Stomach smooth muscle (tissue), 2 donors: ENCODE data around the gene RANBP9.

Experiments
- H3K27ac ChIP-seq: one replicate; pipeline ENCODE4 v1.7.0; 2013; ENCODE audit warnings: mild to moderate bottlenecking, low read length, inconsistent platforms
- H3K27me3 ChIP-seq, 2 donors: one replicate each; pipeline ENCODE4 v1.7.0; 2013; ENCODE audit warnings: low read length in 2 of 2; ENCODE audit not compliant: insufficient read depth in 2 of 2, control insufficient read depth in 1 of 2
- H3K36me3 ChIP-seq, 2 donors: one replicate each; pipeline ENCODE4 v1.7.0; 2013; ENCODE audit warnings: low read length in 2 of 2; ENCODE audit not compliant: control insufficient read depth in 2 of 2, insufficient read depth in 2 of 2
- H3K4me1 ChIP-seq: one replicate; pipeline ENCODE4 v1.7.0; 2013; ENCODE audit warnings: low read length; ENCODE audit not compliant: control insufficient read depth, insufficient read depth
- H3K4me3 ChIP-seq, 2 donors: one replicate each; pipeline ENCODE4 v1.7.0; 2013; ENCODE audit warnings: low read length in 2 of 2
- H3K9ac ChIP-seq, 2 donors: one replicate each; pipeline ENCODE4 v1.7.0; 2013; ENCODE audit warnings: low read length in 2 of 2, mild to moderate bottlenecking in 1 of 2
- H3K9me3 ChIP-seq, 2 donors: one replicate each; pipeline ENCODE4 v1.7.0; 2013; ENCODE audit warnings: low read length in 2 of 2; ENCODE audit not compliant: control insufficient read depth in 2 of 2
- donor health status: healthy.
- donor health status: Pancreatic carcinoma.

The RANBP9 gene

DNA sequence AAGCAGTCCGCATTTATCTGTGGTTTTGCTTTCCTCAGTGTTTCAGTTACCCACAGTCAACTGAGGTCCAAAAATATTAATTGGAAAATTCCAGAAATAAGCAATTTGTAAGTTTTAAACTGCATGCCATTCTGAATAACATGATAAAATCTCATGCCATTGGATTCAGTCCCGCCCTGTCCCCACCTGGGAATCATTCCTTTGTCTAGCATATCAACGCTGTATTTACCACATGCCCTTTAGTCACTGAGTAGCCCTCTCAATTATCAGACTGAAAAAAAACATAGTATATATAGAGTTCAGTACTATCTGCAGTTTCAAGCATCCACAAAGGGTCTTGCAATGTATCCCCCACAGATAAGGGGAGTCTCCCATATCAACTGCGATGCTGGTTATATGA is 17.1 kb downstream of the RANBP9 start:
- no peak overlapping the region for H3K27ac ChIP-seq
- H3K36me3 ChIP-seq: no peaks in the 10 kb centered on the region
- no peak overlapping the region for H3K9ac ChIP-seq
- H3K27me3 ChIP-seq: no peaks in the 10 kb centered on the region
- no peaks in the 10 kb centered on the region for H3K9me3 ChIP-seq
- no peaks in the 10 kb centered on the region for H3K4me1 ChIP-seq
- H3K4me3 ChIP-seq: no peak overlapping the region

DNA sequence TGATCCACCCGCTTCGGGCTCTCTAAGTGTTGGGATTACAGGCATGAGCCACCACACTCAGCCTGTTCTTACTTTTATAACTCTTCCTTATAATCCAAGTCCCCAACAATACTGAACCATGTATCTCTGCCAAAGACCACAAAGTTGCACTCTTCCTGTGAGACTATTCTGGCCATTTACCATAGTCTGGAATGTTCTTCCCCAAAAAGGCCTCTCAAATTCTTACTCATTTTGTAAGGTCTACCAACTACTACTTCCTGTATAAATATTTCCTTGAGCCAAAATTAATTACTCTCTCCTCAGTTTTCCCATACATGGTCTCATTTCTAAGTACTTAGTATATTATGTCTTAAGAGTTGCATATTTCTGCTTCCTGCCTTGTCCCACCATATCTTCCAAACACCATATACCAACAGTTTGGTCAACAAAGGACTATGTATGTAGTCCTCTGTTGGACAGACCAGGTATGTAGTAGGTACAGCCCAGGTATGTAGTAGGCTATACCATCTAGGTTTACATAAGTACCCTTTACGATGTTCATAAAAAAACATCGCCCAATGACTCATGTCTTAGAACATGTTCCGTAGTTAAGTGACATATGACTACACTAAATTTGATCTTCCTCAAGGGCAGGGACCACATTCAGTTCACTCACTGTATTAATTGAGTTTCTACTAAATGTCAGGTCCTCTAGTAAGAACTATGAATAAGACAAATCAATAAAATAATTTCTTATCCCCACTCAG is 22.0 kb downstream of the RANBP9 start:
- no peaks in the 10 kb centered on the region for H3K36me3 ChIP-seq
- H3K27ac ChIP-seq: no peak overlapping the region
- H3K9ac ChIP-seq: no peak overlapping the region

DNA sequence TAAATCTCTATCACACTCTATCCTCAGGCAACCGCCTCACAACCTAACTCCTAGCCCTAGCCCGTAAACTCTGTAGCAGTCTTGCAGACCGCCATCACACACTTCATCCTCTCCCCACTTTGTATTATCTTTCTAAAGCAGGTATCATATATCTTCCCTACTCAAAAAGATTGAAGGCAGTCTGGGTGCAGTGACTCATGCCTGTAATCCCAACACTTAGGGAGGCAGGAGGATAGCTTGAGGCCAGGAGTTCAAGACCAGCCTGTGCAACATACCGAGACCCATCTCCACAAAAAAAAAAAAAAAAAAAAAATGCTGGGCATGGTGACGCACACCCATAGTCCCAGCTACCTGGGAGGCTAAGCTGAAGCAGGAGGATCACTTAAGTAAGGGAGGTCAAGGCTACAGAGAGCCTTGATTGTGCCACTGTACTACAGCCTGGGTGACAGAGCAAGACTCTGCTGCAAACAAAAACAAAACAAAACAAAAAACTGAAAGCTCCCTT is 22.9 kb downstream of the RANBP9 start:
- no peaks in the 10 kb centered on the region for H3K36me3 ChIP-seq
- H3K9ac ChIP-seq: no peak overlapping the region
- H3K4me1 ChIP-seq: no peaks in the 10 kb centered on the region
- H3K27me3 ChIP-seq: no peaks in the 10 kb centered on the region
- no peak overlapping the region for H3K27ac ChIP-seq
- H3K9me3 ChIP-seq: no peaks in the 10 kb centered on the region
- H3K4me3 ChIP-seq: no peak overlapping the region

More for the DNA sequence above, 22.0 kb downstream of the RANBP9 start:
- Histone ChIP-seq H3K9me3 (no peaks in the 10 kb centered on the region), H3K4me3 (no peak overlapping the region), H3K4me1 (no peaks in the 10 kb centered on the region), H3K27me3 (no peaks in the 10 kb centered on the region)

DNA sequence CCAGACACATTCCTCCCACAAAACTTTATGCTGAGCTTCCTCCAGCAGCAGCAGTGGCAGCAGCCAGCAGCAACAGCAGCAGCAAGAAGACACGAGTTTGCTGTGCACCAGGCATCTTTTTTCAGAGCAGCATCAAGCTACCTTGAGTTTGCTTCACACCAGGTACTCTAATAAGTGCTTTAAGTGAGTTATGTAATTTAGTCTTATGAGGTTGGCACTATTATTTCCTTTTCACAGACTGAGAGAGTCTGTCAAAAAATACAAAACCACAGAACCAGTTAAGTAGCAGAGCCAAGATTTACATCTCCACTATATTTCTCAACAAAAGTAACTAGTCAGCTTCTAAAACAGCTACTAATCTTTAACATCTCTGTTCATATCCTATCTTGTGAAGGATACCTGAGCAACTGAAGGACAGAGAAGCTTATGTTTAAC is 23.7 kb downstream of the RANBP9 start:
- Histone ChIP-seq H3K4me1 (no peaks in the 10 kb centered on the region), H3K36me3 (no peaks in the 10 kb centered on the region), H3K4me3 (no peak overlapping the region), H3K27me3 (no peaks in the 10 kb centered on the region), H3K9me3 (no peaks in the 10 kb centered on the region), H3K27ac (no peak overlapping the region), H3K9ac (no peak overlapping the region)

DNA sequence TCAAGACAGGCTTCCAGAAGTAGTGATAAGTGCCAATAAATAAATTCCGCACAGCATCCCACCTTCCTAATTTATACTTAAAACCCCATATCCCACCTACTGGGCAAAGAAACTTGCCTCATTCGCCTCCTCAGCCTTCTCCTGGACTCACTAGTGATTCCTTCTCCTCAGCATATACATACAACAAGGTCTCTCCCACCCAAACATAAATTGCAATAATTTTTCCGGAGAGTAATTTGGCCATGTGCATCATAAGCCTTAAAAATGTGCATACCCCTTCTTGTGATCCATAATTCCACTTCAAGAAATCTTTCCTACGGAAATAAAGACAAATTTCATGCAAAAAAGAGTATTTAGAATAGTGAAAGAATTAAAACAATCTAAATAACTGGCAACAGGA is 26.8 kb downstream of the RANBP9 start:
- Histone ChIP-seq H3K4me3 (no peak overlapping the region), H3K36me3 (no peaks in the 10 kb centered on the region), H3K9ac (no peak overlapping the region), H3K9me3 (no peaks in the 10 kb centered on the region), H3K4me1 (no peaks in the 10 kb centered on the region), H3K27ac (no peak overlapping the region), H3K27me3 (no peaks in the 10 kb centered on the region)

DNA sequence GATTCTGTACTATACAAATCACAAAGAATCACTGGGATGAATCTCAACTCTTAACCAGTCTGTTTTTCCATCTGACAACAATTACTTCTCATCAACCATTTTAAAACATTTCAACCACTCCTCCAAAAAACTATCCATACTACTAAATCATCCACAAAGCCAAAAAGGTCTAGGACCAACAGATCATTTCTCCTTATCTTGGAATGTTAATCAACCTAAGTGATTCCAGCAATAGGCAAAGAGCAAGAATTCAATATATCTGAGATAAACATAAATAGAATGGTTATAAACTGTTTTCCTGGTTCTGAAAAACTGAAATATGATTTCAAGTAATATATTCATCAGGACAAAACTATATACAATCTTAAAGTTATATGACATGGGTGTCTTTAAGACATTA is 28.6 kb downstream of the RANBP9 start:
- no peak overlapping the region for H3K27ac ChIP-seq
- no peaks in the 10 kb centered on the region for H3K9me3 ChIP-seq
- H3K9ac ChIP-seq: no peak overlapping the region
- no peaks in the 10 kb centered on the region for H3K36me3 ChIP-seq
- H3K4me1 ChIP-seq: no peaks in the 10 kb centered on the region
- no peaks in the 10 kb centered on the region for H3K27me3 ChIP-seq
- no peak overlapping the region for H3K4me3 ChIP-seq

DNA sequence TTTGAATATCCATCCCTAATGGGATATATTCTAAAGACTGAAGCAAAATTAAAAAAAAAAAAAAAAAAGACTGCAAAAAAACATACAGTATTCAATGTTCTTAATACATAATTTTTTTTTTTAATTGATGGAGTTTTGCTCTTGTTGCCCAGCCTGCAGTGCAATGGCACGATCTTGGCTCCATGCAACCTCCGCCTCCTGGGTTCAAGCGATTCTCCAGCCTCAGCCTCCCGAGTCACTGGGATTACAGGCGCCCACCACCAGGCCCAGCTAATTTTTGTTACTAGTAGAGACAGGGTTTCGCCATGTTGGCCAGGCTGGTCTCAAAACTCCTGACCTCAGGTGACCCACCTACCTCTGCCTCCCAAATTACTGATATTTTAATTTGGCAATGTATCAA is 29.3 kb downstream of the RANBP9 start:
- H3K4me1 ChIP-seq: no peaks in the 10 kb centered on the region
- H3K4me3 ChIP-seq: no peak overlapping the region
- no peaks in the 10 kb centered on the region for H3K27me3 ChIP-seq
- no peak overlapping the region for H3K27ac ChIP-seq
- no peaks in the 10 kb centered on the region for H3K36me3 ChIP-seq
- no peak overlapping the region for H3K9ac ChIP-seq
- peaks cover 0 to 5% of the 10 kb centered on the region in 2 donors for H3K9me3 ChIP-seq

DNA sequence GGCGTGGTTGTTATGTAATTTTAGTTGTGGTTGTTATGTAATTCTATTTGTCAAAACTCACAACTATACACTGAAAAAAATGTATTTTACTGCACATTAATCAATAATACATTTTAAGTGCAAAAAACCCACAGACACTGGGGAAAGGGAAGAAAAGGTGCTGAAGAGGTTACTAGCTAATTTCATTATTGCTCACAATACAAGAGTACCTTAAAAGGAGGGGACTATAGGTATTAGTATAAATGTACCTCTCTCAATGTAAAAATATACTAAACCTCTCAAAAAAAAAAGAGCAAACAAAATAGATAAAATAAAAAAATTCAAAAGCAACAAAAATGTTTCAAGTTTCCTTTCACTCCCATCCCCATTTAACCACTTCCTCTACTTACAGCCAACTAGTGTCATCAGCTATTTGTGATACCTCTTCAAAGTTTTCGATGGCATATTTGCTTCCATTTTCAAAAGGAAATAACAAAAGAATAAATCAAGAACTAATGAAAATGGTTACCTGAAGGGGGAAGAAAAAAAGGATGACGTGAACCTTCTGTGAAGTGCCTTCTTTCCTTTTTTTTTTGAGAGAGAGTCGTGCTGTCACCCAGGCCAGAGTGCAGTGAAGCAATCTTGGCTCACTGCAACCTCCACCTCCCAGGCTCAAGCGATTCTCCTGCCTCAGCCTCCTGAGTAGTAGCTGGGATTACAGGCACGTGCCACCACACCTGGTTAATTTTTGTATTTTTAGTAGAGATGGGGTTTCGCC is 30.2 kb downstream of the RANBP9 start:
- no peaks in the 10 kb centered on the region for H3K27me3 ChIP-seq
- no peak overlapping the region for H3K9ac ChIP-seq
- H3K9me3 ChIP-seq: peaks cover 0 to 12% of the 10 kb centered on the region in 2 donors
- H3K27ac ChIP-seq: no peak overlapping the region
- H3K36me3 ChIP-seq: no peaks in the 10 kb centered on the region
- H3K4me3 ChIP-seq: no peak overlapping the region
- no peaks in the 10 kb centered on the region for H3K4me1 ChIP-seq

DNA sequence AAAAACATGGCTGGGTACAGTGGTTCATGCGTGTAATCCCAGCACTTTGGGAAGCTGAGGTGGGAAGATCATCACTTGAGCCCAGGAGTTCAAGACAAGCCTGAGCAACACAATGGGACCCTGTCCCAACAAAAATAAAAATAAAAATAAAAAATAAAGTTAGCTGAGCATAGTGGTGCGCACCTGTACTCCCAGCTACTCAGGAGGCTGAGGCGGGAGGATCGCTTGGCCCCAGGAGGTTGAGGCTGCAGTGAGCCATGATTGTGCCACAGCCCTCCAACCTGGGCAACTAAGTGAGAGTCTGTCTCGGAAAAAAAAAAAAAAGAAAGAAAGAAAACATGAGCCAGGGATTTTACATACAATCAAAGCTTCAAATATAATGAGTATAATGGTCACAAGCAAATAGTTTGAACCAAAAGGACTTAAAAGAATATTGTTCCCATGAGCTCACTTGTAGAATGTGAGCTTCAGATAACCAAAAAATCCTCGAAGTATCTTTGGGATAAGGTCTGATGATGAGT is 31.1 kb downstream of the RANBP9 start:
- Histone ChIP-seq H3K27me3 (no peaks in the 10 kb centered on the region), H3K36me3 (no peaks in the 10 kb centered on the region), H3K9me3 (peaks cover 0 to 12% of the 10 kb centered on the region in 2 donors), H3K27ac (no peak overlapping the region), H3K4me1 (no peaks in the 10 kb centered on the region), H3K9ac (no peak overlapping the region), H3K4me3 (no peak overlapping the region)

DNA sequence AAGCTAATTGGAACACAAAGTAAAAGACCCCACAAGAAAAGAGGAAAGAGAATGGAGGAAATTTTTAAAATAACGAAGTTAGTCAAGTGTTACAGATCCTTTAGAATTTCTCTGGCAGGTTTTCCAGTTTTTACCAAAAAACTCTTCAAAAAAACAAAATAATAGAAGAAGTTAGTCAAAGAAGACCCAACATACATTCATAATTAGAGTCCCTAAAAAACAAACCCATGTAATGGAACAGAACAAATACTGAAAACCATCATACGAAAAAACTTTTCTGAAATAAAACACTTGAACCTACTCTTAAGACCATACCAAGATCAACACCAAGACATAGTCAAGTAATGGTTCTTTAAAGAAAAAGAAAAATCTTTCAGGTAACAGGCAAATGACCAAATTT is 31.6 kb downstream of the RANBP9 start:
- H3K4me1 ChIP-seq: no peaks in the 10 kb centered on the region
- peaks cover 0 to 12% of the 10 kb centered on the region in 2 donors for H3K9me3 ChIP-seq
- no peaks in the 10 kb centered on the region for H3K27me3 ChIP-seq
- no peak overlapping the region for H3K4me3 ChIP-seq
- H3K9ac ChIP-seq: no peak overlapping the region
- no peaks in the 10 kb centered on the region for H3K36me3 ChIP-seq
- no peak overlapping the region for H3K27ac ChIP-seq
